GM11168 (cell line): ENCODE measurements around the gene MKS1.

Source experiments
- in situ Hi-C: fragments of 300-500 bp; cut with MboI; formaldehyde crosslinking; loops from one replicate; pipeline ENCODE4 v1.12.0; 2022; ENCODE audit warnings: low sequenced_read_pairs; ENCODE audit not compliant: unreplicated experiment

The MKS1 gene

DNA sequence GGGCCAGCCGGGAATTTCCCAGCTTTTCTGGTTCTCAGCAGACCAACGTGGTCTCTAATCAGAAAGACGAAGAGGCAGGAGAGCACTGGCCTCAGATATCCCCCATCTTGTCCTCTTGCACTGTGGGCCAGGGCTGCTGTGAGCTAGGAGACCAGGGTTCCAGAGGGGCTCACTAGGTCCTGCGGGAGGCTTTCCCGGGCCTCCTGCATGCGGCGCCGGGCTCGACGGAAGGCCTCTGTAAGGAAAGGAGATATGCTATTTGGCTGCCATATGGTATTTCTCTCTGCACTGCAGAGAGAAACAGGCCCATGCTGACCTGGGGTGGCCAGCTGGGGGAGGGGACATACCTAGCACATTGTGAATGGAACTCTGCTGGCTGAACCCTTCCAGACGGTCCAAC is 13.1 kb downstream of the MKS1 start:
- in situ Hi-C loops: no loop called here

DNA sequence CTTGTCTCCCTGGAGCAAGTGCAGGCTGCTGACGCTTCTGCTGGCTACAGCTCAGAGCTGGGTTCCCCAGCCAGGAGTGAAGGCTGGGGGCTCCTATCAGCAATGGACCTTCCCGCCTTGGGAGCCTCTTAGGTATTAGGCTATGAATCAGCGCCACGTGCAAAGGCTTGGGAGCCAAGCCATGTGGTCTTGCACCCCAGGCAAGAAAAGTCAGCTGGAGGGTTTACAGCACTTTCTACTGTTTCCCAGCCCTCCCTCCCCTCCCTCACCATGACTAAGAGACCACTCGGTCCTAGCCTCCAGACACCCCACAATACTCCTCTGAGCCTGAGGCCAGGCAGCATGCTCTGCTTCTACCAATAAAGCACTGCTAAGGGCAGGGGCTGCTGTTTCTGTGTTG is 14.3 kb downstream of the MKS1 start:
- in situ Hi-C loops: no loop called here

DNA sequence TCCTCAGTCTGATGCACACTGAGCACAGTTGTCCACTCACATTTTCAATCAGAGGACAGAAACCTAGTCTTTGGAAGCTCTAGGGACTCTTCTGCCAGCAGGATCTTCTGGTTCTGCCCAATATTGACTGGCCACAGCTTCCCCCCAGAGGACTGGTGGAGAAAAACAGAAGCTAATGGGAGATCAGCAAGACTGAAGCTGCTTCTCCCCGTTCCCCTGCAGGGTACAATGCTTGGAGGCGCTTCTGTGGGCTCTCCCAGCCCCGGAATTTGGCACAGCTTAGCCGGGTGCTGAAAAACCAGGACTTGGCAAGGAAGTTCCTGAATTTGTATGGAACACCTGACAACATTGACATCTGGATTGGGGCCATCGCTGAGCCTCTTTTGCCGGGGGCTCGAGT is 16.2 kb downstream of the MKS1 start:
- in situ Hi-C loops: no loop called here

DNA sequence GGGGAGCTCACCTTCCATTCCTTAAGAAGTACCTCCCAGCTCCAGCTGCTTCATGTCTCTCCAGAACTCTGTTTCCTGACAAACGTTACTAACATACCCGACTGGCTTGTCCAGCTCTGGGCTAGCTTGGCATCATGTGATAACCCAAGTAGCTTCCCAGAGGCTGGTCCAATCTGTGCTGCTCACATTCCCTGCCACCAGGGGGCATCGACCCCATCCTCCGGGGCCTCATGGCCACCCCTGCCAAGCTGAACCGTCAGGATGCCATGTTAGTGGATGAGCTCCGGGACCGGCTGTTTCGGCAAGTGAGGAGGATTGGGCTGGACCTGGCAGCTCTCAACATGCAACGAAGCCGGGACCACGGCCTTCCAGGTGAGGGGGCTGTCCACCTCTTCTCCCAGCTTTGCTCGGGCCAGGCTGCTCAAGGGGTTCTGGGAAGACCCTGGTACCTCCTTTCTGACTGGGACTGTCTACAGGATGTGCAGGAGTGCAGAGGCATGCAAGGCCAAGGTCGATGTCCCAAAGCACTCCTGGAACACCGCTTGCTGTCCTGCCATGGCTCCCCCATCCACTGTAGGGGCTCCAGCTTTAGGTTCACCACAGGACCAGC is 18.9 kb downstream of the MKS1 start:
- in situ Hi-C loops: no loop called here

DNA sequence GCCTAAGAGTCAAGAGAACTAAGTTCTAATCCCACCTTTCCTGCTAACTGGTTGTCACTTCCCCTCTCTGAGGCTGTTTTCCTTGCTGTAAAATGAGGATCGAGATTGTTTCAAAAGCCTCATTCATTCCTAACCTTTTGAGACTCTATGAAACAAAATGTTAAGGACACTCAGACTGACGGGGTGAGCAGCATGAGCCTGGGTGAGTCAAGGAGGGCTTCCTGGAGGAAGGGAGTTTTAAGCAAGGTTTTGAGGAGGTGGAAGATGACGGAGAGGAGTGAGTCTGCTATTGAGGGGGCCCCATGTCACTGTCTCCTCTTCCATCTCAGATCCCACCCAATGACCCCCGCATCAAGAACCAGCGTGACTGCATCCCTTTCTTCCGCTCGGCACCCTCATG is 22.4 kb downstream of the MKS1 start:
- in situ Hi-C loops: no loop called here

DNA sequence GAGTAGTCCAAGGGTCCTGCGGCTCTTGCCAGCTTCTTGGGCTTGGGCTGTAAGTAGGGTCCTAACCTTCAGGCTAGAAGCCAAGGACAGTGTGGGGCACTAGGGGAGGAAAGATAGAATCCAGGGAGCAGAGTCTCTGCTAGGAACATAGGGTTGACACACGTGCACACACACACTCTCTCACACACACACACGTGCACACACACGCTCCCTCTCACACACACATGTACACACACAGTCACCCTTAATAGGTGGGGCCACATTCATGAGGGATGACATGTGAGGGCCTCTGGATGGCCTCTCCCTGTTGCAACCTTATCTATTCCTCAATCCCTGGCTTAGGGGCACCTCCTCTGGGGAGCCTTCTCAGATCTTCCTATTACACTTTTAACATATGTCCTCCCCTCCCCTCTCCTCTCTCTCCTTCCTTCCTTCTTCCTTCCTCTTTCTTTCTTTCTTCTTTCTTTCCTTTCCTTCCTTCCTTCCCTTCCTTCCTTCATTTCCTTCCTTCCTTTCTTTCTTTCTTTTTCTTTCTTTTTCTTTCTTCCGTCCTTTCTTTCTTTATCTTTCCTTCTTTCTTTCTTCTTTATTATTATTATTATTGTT is 23.4 kb downstream of the MKS1 start:
- in situ Hi-C loops: no loop called here

DNA sequence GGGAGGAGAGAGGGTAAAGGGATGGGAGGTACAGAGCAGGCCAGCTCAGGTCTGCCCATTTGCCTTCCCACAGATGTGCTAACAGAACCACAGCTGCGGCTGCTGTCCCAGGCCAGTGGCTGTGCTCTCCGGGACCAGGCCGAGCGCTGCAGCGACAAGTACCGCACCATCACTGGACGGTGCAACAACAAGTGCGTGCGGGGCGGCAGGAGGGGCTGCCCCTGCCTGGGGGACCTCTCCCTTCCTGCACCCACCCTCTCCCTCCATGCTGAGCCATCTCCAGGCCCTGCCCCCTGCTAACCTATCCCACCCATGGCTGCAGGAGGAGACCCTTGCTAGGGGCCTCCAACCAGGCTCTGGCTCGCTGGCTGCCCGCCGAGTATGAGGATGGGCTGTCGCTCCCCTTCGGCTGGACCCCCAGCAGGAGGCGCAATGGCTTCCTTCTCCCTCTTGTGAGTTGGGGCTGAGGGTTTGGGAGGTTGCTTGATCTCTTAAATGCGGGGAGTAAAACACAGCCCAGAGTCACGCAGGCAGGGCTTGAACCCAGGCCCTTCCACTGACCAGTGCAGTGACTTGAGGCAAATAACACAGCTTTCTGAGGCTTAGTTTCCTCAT is 25.3 kb downstream of the MKS1 start:
- in situ Hi-C loops: no loop called here

DNA sequence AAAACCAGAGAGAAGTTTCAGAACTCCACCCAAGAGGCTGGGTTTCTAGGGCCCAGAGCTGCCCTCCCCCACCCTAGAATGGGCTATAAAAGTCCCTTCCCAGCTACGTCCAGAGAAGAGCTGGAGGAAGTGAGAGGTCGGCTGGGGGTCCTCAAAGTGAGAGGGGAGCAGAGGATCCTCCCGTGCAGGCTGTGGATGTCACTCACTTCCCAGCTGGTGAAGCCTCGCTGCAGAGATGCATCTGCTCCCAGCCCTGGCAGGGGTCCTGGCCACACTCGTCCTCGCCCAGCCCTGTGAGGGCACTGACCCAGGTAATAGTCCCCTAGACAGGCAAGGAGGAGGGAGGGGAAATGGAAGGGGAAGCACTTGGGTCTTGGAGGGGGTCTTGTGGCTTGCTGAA is 26.4 kb downstream of the MKS1 start, which contains the start of gene EPX:
Gene EPX (plus strand): TSS at position 115 of the 400 bp plus-strand sequence. CDS start 121 bp downstream, at position 236.
- in situ Hi-C loops: no loop called here

DNA sequence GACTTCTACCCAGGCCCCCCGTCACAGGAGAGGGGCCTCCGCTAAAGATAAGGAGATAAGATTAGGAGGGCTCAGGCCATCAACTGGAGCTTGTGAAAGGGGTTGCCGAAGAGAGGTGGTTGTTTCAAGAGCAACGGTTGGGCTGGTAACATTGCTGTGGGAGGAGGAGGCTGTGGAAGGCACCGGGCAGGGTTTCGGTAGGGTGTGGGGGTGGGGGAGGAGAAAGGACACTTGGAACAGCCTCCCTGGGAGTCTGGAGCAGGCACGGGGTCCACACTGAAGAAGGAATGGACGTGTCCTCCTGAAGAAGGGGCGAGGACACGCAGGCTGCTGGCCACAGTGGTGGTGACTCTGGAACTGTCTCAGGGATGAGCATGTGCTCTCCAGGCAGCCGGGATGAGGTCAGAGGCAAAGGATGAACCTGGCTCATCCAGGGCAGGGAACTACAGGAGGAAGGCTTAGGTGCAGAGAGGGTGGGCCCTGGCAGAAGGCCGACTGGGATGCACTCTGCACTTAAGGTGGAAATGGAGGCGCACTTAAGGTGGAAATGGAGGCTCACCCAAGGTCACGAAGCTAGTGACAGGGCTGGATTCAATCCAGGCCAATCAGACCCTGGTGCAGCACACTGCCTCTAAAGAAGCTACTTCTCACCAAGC is 27.7 kb downstream of the MKS1 start:
- in situ Hi-C loops: no loop called here

DNA sequence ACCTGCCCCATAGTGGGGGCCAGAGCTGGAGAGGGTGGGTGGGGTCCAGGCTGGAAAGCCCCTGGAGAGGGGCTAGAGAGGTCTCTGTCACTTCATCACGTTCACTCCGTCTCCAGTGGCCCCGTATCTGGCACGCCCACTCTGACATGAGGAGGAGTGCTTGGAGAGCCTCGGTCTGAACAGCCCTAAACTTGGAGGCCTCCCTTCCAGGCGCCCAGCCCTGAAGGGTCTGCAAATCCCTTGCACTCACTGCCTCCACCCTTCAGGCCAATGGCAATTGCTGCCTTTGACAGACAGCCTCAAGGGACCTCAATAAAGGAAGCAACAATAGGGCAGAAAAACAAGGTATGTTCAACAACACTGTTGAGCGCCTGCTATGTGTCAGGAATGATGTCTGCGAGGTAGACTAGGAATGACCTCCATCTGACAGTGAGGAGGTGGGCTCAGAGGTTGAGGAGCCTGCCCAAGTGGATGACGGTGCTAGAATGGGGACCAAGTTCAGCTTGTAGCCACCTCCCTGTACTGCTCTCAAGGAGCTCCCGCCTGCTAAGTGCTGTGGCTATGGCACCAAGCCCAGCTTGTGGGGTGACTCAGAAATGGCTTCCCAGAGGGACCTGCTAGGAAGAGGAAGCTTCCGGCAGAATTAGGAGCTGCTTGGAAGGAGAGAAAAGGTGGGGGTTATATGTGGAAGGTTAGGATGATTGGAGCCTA is 29.5 kb downstream of the MKS1 start:
- in situ Hi-C loops: no loop called here

DNA sequence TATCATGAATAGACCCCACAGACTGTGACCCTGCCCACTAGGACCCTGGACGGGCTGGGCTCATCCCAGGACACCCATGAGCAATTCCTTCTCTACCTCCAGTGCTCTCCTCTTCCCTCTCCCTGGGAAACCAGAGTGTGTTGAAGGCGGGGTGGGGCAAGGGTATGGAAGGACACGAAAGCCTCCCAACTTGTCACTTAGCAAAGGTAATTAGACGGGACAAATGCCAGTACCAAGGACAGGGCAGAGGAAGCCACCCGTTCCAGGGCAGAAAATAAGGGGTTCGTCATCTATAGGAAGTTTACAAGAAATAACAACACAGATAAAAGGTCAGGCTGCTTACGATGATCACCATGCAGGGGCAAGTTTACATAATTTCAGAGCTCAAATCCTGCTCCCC is 31.4 kb downstream of the MKS1 start:
- in situ Hi-C loops: no loop called here

DNA sequence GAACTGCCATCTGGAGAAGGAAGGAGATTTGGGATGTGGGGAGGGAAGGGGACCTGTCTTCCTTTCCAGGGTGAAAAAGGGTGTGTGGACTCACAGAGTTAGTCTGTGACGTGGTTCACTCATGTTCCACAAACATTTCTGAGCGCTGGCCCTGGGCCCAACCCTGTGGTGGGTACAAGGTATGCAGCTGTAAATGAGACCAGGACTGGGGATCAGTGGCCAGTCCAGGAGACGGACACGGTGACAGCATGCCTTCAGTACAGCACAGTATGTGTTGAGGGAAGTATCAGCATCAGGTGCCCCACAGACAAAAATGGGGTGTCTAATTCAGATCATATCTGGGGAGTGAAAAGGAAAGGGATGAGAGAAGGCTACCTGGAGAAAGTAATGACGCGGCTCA is 32.0 kb downstream of the MKS1 start:
- in situ Hi-C loops: no loop called here

DNA sequence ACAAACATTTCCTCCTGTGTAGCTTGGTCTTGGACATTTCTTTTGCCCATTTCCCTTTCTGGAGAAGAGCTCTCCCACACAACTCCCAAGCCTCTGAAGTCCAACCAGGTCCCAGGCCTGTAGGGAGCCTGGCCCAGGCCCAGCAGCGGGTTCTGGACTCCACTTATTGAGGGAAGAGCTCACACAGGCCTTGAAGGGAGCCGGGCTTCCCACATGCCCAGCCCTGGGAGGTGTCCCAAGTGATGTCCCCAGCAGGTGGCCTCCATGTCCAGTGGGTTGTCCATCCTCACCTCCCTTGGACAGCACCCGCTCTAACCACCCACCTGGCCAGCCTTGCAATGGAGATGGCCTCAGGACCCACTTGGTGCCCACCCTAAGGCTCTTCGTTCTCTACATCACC is 32.5 kb downstream of the MKS1 start:
- in situ Hi-C loops: no loop called here

DNA sequence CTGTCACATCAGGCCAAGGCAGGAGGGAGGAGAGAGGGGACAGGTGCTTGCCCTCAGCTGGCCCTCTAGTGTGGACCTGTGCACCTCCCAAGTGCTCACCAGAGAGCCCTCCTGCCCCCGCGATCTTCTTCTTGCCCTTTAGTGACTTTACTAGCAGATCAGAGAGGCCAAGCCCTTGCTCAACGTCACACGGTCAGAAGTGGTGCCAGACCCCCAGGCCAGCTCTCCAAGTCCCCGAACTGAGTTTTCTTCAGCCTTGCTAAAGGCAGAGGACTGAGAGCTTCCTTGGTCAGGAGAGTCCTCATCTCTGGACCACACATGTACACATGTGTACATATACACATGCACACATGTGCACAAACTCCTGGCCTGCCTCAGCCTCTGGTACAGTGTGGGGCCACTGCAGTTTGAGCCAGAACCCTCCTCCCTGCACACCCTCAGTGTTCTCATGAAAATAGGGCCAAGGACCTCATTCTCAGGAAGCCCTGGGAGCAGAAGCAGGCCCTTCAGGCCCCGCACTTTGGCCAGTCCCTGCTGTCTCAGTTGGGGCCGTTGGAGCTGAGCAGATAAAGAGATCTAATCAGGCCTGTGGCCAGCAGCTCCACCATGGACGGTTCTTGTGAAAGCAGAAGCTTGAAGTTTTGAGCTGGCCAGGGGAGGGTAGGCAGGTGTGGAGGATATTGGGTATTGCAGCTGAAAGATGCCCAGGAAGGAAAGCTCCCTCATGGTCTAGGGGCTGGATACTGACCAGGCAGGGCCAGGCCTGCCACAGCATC is 33.9 kb downstream of the MKS1 start:
- in situ Hi-C loops: no loop called here

DNA sequence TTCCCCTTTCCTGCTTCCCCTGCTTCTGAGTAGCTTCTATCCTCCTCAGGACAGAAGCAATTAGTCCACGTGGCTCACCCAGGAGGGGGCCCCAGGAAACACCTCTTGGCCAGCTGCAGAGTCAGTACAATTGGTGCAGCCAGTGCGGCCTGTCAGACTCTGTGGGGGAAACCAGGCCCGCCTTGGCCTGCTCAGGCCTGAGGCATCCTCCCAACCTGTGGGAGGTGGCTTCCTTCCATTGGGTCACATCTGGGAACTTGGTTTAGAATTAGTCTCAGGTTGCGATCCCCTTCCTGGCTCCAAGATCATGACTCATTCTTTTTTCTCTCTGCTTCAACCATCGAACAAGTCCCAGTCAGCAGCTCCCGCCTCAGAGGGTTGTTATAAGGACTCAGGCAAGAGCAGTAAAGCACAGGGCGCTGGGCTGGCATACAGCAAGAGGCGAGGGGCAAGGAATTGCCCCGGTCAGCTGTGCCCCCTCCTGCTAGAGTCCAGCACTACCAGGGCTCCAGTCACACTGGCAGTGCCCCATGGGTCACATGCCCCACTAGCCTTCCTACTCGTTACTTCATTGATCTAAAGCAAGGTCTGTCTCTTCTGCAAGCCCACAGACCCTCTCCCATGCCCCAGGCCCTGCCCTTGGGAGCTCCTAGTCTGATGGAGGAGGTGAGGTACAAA is 34.6 kb downstream of the MKS1 start:
- in situ Hi-C loops: no loop called here

DNA sequence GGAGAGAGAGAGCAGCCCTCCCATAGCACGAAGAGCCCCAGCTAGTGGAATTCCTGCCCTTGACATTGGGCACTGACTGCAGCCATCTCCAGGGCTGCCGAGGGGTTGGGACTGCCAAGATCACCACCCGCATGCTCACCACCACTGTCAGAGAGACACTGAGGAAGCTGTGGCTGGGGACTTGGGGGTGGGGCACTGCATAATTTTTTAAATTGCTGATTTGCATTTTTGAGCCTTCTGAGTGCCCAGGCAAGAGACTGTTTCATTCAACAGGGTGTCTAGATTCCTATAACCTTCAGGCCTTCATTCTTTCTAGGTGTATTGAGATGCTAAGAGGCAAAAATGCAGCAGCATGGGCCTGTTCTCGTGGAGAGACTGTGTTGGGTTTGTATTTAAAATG is 35.5 kb downstream of the MKS1 start:
- in situ Hi-C loops: no loop called here

DNA sequence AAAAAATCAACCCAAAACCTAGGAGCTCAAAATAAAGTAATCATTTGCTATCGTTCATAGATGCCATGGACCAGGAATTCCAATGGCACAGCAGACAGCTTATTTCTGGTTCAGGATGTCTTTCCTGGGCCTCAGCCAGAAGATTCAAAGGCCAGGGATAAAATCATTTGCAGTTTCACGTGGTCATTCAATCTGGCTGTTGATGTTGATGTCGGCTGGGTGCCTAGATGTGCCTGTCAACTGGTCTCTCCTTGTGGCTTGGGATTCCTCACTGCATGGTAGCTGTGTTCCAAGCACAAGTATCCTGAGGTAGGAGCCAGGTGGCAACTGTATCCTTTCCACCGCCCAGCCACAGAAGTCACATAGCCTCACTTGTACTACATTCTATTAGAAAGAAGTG is 37.3 kb downstream of the MKS1 start:
- in situ Hi-C loops: no loop called here

DNA sequence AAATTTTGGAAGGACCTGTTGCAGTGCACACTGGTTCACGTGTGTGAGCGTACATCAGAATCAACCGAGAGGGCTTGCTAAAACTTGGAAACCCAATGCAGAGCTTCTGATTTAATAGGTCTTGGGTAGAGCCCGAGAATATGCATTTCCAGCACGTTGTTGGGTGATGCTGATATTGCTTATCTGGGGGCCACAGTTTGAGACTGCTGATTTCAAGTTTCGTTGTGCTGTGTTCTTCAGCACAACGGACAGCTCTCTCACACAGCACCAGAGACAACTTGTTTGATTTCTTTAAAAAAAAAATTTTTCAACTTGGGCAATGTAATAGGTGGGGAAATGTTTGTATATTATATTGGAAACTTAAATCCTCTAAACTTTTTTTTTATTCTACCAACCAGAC is 42.9 kb downstream of the MKS1 start:
- in situ Hi-C loops: no loop called here

DNA sequence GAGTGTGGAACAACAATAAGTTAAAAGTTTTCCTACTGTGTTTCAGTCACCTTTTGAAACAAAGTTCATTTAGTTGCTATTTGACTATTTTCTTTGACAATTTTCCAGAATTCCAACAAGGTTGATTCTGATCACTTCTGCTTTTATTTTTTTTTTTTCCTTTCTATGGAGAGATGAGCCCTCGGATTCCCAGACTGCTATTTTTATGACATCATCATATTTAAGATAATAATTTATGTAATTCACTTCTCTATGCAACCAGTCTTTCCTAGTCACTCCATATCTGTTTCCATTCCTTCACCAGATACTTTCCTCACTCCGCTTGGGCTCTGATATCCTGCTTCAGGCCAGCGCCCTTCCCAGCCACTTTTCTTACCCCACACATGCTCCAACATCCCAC is 44.2 kb downstream of the MKS1 start:
- in situ Hi-C loops: no loop called here
